ENCODE measurements around the gene ADGRD1. TPM values are rescaled to one million over a fixed set of nuclear protein-coding genes. Genes with fewer than 3 reads are reported as not detected.
A peak's percentile ranks its signal among the peaks of the same experiment; 100 is the strongest.

The ADGRD1 gene
- total and polyA plus RNA-seq, 2 of the 8 experiments (the other 6 are each of a cell fraction or from before 2014, with no cell fraction given): 0.36 to 0.48 TPM

- WGBS, 2 experiments (ENCODE audit: extremely low coverage in 1 of 2, insufficient coverage in 1 of 2, insufficient read length in 1 of 2, insufficient replicate concordance in 2 of 2, low coverage in 1 of 2, low lambda C conversion rate in 2 of 2, missing lambda C conversion rate in 1 of 2): 88% methylated on average over 14 of the region's 15 CpGs; no CpG with 5 or more reads in 1 of the 2 experiments
- ChIA-PET POLR2A (ENCODE audit: partially characterized antibody) (no interaction called here), CTCF (ENCODE audit: partially characterized antibody) (interaction anchor here (1.2 kb wide), 1 partner anchor 134 kb away, joined by 3 read pairs; no protein-coding TSS in a partner anchor)
These were observed 16.6 kb downstream of the ADGRD1 start for GRCh38 chr12:130970165-130970907.

More at GRCh38 chr12:130970165-130970907, 16.6 kb downstream of the ADGRD1 start:
- Histone ChIP-seq H3K4me3 (ENCODE audit: extremely low read depth in 1 of 4, insufficient read depth in 2 of 4, low read depth in 3 of 4, low read length in 4 of 4) (no peak overlapping the region), H3K9me3 (ENCODE audit: insufficient read depth in 2 of 2, low read depth in 1 of 2, low read length in 1 of 2) (no peaks in the 10 kb centered on the region), H4K20me1 (replicated peaks in 1 of 2; ENCODE audit: control insufficient read depth in 1 of 2, insufficient read depth in 2 of 2, low read length in 2 of 2) (no peaks in the 10 kb centered on the region), H2BK20ac (ENCODE audit: low read length) (no peak overlapping the region), H3K36me3 (ENCODE audit: control insufficient read depth in 2 of 4, insufficient read depth in 4 of 4, low read length in 3 of 4) (no peaks in the 10 kb centered on the region), H2BK120ac (replicated peaks; ENCODE audit: low read depth, low read length) (no peak overlapping the region), H2BK5ac (ENCODE audit: low read depth, low read length) (no peak overlapping the region), H2AFZ (ENCODE audit: low read length) (no peak overlapping the region), H3K27me3 (replicated peaks in 1 of 4; ENCODE audit: control insufficient read depth in 3 of 4, extremely low read depth in 1 of 4, insufficient read depth in 3 of 4, low read length in 3 of 4) (no peaks in the 10 kb centered on the region), H4K91ac (replicated peaks; ENCODE audit: insufficient read length, low read length) (no peak overlapping the region), H3K18ac (ENCODE audit: extremely low read depth, low read length) (no peak overlapping the region), H4K5ac (ENCODE audit: insufficient read length, low read depth, low read length) (no peak overlapping the region), H3K9ac (replicated peaks in 1 of 4; ENCODE audit: extremely low read depth in 1 of 4, low read depth in 3 of 4, low read length in 3 of 4) (no peak overlapping the region), H3K56ac (replicated peaks; ENCODE audit: insufficient read length, low read depth, low read length) (no peak overlapping the region), H3K14ac (ENCODE audit: insufficient read length) (no peak overlapping the region), H3K4me2 (ENCODE audit: insufficient read depth in 1 of 2, low read depth in 2 of 2, low read length in 2 of 2) (no peak overlapping the region), H2BK15ac (ENCODE audit: low read length) (no peak overlapping the region), H3K4me1 (replicated peaks in 1 of 4; ENCODE audit: control insufficient read depth in 3 of 4, insufficient read depth in 4 of 4, low read length in 3 of 4) (no peaks in the 10 kb centered on the region), H3K4ac (replicated peaks; ENCODE audit: insufficient read length, low read depth, low read length) (no peak overlapping the region), H3K79me2 (ENCODE audit: control insufficient read depth in 1 of 2, insufficient read depth in 2 of 2, low read length in 2 of 2) (no peaks in the 10 kb centered on the region), H3K23me2 (ENCODE audit: low read depth, low read length) (no peaks in the 10 kb centered on the region), H2BK12ac (ENCODE audit: low read depth, low read length) (no peak overlapping the region), H3K27ac (ENCODE audit: low read depth, low read length) (no peak overlapping the region), H2AK5ac (ENCODE audit: low read depth, low read length) (no peak overlapping the region), H3K23ac (ENCODE audit: insufficient read length) (no peak overlapping the region), H4K8ac (ENCODE audit: extremely low read depth, insufficient read depth, low read length) (no peak overlapping the region), H3K79me1 (ENCODE audit: low read depth, low read length) (no peaks in the 10 kb centered on the region)
- DNase-seq (ENCODE audit: low read depth in 1 of 2, low spot score in 2 of 2) (no peak), FAIRE-seq (no peak)
- 0 out of 2 replicates have a peak, but pooled peaks have one; percentile 10 for TF ChIP-seq CEBPB (IDR thresholded peaks at IDR 0.05; ENCODE audit: low read depth, low read length)
- no peak for TF ChIP-seq EZH2 (IDR thresholded peaks at IDR 0.05; ENCODE audit: low read depth, low read length, severe bottlenecking)

Measured in H1 (cell line).